Esophagus mucosa (tissue), 1 donor: ENCODE measurements around the gene RMND1. TPM values are rescaled to one million over a fixed set of nuclear protein-coding genes. Genes with fewer than 3 reads are reported as not detected.
A peak's percentile ranks its signal among the peaks of the same experiment; 100 is the strongest.
"Not testable (repeated sequence)": the region's sequence is repeated elsewhere in the genome, so short reads cannot be mapped to it uniquely, and the experiment has no call there.

ENCODE experiments used
- ATAC-seq: fragments of 200-7000 bp; cut with Tn5 transposase; one replicate; pipeline ENCODE4 v1.9.1; 2020
- total RNA-seq: library from RNA; stranded (reverse); gene quantifications from one replicate; pipeline ENCODE4 v1.2.4, GENCODE V29; 2023
- donor health status: DM: yes; HTN: yes; CAD: no.

The RMND1 gene, protein sequence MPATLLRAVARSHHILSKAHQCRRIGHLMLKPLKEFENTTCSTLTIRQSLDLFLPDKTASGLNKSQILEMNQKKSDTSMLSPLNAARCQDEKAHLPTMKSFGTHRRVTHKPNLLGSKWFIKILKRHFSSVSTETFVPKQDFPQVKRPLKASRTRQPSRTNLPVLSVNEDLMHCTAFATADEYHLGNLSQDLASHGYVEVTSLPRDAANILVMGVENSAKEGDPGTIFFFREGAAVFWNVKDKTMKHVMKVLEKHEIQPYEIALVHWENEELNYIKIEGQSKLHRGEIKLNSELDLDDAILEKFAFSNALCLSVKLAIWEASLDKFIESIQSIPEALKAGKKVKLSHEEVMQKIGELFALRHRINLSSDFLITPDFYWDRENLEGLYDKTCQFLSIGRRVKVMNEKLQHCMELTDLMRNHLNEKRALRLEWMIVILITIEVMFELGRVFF
- total RNA-seq, result 14.2 TPM

- ATAC-seq, result peak; percentile 100
Observed at GRCh38 chr6:151451950-151452749, at the start of gene RMND1. TSS of gene RMND1 (minus strand) at chr6:151452126. CDS start at chr6:151445811, 6,315 bp downstream.

DNA sequence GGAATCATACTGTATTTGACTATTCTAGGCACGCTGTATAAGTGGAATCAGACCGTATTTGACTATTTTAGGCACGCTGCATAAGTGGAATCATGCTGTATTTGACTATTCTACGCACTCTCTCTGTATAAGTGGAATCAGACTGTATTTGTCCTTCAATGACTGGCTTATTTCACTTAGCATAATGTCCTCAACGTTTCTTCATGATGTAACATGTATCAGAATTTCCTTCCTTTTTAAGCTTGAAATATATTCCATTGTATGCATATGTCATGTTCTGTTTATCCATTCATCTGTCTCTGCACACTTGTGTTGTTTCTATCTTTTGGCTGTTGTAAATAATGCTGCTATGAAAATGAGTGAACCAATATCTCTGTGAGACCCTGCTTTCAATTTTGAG, 47.6 kb upstream of the RMND1 start:
- no peak for ATAC-seq

GRCh38 chr6:151498327-151498726, 46.4 kb upstream of the RMND1 start:
- ATAC-seq, result no peak

DNA sequence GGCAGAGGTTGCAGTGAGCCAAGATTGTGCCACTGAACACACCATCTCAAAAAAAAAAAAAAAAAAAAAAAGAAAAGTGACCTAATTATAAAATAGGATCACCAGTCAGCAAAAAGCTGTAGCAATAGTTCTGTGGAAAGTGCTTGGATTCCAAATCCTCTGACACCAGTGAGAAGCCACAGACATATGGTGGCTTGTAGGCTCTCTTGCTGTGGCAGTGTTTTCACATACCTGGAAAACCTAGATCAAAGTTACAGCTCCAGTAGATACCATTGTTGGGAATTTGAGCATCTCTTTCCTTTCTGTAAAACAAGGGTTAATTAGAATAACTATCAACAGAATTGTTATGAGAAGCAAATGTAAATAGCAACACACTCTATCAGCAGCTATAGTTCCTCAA, 46.0 kb upstream of the RMND1 start:
- no peak for ATAC-seq

DNA sequence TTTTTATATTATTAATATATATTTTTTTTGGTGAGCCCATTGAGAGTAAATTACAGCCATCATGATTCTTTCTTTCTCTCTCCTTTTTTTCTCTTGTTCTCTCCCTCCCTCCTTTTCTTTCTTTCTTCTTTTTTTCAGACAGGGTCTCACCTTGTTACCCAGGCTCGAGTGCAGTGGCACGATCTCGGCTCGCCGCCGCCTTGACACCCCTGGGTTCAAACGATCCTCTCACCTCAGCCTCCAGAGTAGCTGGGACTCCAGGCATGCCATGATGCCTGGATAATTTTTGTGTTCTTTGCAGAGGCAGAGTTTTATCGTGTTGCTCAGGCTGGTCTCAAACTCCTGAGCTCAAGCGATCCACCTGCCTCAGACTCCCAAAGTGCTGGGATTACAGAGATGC, 43.5 kb upstream of the RMND1 start:
- ATAC-seq, result no peak

- ATAC-seq, result no peak
Observed at GRCh38 chr6:151494936-151495320, 43.0 kb upstream of the RMND1 start.

GRCh38 chr6:151494235-151494935, 42.5 kb upstream of the RMND1 start:
- ATAC-seq, result peak; percentile 48

DNA sequence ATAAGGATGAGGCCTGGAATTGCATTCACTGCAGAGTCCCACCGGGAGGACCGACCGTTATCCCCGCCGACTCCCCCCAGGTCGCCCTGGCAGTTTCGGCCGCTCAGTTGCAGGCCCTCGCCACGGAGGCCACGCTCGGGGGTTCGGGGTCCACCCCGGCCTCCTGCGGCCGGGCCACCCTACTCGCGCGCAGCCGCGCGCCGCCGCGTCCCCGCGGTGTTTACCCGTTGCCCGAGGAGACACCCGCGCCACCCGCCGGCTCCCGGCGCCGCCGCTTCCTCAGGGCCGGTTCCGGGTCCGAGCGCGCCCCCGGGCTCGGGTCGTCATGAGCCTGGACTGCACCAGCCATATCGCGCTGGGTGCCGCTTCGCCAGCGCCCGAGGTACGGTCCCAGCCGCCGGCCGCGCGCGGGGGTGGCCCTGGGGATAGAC, 41.9 kb upstream of the RMND1 start, which contains the start of gene CCDC170:
CCDC170 (plus strand) TSS at position 214 of the 431 bp plus-strand sequence; CDS start at position 326, 112 bp downstream.
- peak; percentile 43 for ATAC-seq

- peak; percentile 20 for ATAC-seq
Observed at GRCh38 chr6:151493161-151493803, 41.4 kb upstream of the RMND1 start.

- ATAC-seq, result no peak
Observed at GRCh38 chr6:151490996-151491395, 39.1 kb upstream of the RMND1 start.

DNA sequence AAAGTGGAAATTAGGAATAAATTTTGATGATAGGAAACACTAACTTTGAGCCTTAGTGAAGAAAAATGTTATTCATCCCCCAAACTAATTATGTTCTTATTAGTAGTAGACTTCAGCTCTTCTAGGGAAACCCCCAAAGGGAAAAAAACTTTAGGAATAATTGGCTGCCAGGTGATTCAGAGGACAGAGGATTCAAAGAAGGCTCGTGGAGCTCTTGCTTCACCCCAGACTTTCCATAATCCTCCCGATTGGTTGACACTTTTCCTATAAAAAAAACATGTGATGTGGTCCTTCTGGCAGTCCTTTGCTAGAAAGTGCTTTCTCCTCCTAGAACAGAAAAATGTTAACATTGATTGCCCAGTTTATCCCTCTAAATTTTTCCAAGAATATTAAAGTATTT, 36.3 kb upstream of the RMND1 start:
- no peak for ATAC-seq

- ATAC-seq, result no peak
Observed at GRCh38 chr6:151483994-151484393, 32.1 kb upstream of the RMND1 start.

- no peak for ATAC-seq
Observed at GRCh38 chr6:151482290-151482689, 30.4 kb upstream of the RMND1 start.

DNA sequence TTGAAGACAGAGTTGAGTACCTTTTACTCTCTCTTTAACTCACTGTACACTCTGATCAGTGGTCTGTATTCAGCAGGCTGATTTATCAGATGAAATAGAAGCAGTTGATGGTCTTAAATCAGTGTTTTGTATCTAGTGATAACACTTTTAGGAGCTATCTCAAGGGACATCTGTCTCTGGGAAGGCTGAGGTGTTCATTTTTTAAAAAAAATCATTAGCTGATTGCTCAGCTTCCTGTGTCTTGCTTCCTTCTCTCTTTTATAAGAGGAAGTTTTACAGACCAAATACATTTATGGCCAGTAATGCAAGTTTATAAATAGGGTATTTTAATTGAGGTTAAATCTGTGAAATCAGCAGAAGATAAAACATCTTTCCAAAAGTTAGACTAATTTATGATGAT, 29.9 kb upstream of the RMND1 start:
- ATAC-seq, result no peak

DNA sequence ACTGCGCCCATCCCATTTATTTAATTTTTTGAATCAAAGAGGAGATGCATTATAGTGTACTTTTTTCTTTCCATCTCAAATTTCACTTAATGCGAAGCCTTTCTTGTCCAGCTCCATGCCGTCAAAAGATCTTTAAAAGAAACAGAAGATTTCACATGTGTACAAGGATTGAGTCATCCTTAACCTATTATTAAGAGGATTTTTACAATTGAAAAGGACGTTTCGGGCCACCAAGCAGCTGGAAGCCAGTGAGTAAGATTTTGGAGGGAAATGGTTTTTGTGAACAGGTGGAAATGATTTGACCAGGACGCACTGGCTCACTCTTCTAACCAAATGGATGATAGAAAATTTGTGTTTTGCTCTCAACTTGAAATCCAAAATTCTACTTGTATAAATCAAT, 26.7 kb upstream of the RMND1 start:
- ATAC-seq, result no peak

GRCh38 chr6:151477726-151478125, 25.8 kb upstream of the RMND1 start:
- ATAC-seq, result no peak

DNA sequence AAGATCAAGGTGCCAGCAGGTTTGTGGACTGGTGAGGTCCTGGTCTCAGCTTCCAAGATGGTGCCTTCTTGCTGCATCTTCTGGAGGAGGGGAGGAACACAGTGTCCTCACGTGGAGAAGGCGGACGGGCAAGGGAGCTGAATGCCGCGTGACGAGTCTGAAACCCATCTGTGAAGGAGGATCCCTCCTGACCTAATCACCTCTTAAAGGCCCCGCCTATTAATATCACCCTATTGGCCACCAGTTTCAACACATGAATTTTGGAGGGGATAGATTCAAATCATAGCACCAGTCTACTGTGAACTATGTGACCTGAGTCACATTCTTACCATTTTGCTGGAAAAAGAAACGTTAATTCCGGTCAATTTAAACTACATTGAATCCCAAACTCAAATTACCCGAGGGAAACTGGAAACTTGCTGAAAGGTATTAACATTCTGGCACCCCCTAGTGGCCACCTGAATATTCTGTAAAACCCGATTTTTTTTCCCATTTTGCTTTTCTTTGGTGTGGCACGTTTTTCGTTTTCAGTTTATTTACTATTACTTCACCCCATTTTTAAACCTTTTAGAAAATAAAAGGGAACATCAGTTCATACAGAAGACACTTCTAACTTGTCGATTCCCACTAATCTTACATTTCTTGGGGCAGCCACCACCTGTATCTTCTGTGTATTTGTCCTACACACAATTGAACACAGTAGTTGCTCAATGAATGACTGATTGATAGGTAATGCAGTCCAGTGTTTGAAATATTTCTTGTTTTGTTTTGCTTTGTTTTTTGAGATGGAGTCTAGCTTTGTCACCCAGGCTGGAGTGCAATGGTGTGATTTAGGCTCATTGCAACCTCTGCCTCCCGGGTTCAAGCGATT, 24.0 kb upstream of the RMND1 start:
- peak; percentile 26 for ATAC-seq

- no peak for ATAC-seq
Observed at GRCh38 chr6:151464702-151465101, 12.8 kb upstream of the RMND1 start.

DNA sequence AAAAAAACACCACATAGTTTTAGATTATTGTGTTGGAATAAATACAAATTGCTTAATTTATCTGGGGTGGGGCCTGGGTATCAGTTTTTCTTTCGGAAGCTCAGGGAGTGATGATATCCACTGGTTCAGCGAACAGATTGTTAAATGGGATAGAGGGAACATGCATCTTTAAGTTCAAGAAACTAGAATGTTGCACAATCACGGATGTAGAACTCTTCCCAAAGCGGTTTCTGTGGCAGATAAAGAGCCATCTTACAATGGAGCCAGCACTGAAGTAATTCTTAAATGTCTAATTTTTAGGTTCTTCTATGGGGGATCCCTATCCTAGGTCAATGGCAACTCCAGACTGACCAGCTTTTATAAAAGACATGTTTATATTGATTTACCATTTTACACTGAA, 9.7 kb upstream of the RMND1 start:
- ATAC-seq, result no peak

DNA sequence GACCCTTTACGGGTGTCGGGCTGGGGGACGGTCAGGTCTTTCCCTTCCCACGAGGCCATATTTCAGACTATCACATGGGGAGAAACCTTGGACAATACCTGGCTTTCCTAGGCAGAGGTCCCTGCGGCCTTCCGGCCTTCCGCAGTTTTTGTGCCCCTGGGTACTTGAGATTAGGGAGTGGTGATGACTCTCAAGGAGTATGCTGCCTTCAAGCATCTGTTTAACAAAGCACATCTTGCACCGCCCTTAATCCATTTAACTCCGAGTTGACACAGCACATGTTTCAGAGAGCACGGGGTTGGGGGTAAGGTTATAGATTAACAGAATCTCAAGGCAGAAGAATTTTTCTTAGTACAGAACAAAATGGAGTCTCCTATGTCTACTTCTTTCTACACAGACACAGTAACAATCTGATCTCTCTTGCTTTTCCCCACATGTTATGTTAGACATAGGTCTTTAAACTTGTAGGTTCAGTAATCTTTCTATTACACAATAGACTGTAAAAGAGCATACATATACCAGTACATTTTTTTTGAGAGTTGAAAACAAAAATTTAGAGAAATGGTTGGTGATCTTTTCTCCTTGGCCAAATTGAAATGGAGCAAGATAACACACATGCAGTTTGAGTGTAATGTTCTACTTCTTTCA, 3.9 kb upstream of the RMND1 start:
- not testable (repeated sequence) for ATAC-seq
